ENCODE measurements around the gene EIF1.
"Not testable (repeated sequence)": the region's sequence is repeated elsewhere in the genome, so short reads cannot be mapped to it uniquely, and the experiment has no call there.

Gene EIF1

GRCh38 chr17:41667280-41668041, 21.2 kb upstream of the EIF1 start:
- Histone ChIP-seq H3K4me3 (ENCODE audit: low read depth, low read length) (peak overlapping the region; percentile 77; the same call in 1 of the 2 replicates), H3K27ac (ENCODE audit: low read depth, low read length) (no peak overlapping the region), H3K27me3 (ENCODE audit: insufficient read depth, low read length) (no peaks in the 10 kb centered on the region), H2AFZ (ENCODE audit: low read length, unreplicated experiment) (peak overlapping the region; percentile 65), H3K4me1 (ENCODE audit: control insufficient read depth, insufficient read depth, low read length, unreplicated experiment) (peaks cover 6% of the 10 kb centered on the region), H3K36me3 (ENCODE audit: insufficient read depth, low read length) (no peaks in the 10 kb centered on the region), H3K79me2 (ENCODE audit: control insufficient read depth, insufficient read depth, low read length, unreplicated experiment) (no peaks in the 10 kb centered on the region)

GRCh38 chr17:41672153-41672552, 16.5 kb upstream of the EIF1 start:
- Histone ChIP-seq H3K27ac (ENCODE audit: low read depth, low read length) (no peak overlapping the region), H3K4me1 (ENCODE audit: control insufficient read depth, insufficient read depth, low read length, unreplicated experiment) (peaks cover 5% of the 10 kb centered on the region), H3K36me3 (ENCODE audit: insufficient read depth, low read length) (no peaks in the 10 kb centered on the region), H3K79me2 (ENCODE audit: control insufficient read depth, insufficient read depth, low read length, unreplicated experiment) (no peaks in the 10 kb centered on the region), H3K4me3 (ENCODE audit: low read depth, low read length) (no peak overlapping the region), H3K27me3 (ENCODE audit: insufficient read depth, low read length) (no peaks in the 10 kb centered on the region), H2AFZ (ENCODE audit: low read length, unreplicated experiment) (no peak overlapping the region)

GRCh38 chr17:41675157-41676057, 13.3 kb upstream of the EIF1 start:
- H3K4me3 ChIP-seq (ENCODE audit: low read depth, low read length); H3K27ac ChIP-seq (ENCODE audit: low read depth, low read length); H3K27me3 ChIP-seq (ENCODE audit: insufficient read depth, low read length); H3K4me1 ChIP-seq (ENCODE audit: control insufficient read depth, insufficient read depth, low read length, unreplicated experiment); H3K36me3 ChIP-seq (ENCODE audit: insufficient read depth, low read length); H2AFZ ChIP-seq (ENCODE audit: low read length, unreplicated experiment); H3K79me2 ChIP-seq (ENCODE audit: control insufficient read depth, insufficient read depth, low read length, unreplicated experiment): not testable (repeated sequence)

- Histone ChIP-seq H3K79me2 (ENCODE audit: control insufficient read depth, insufficient read depth, low read length, unreplicated experiment) (no peaks in the 10 kb centered on the region), H3K27ac (ENCODE audit: low read depth, low read length) (no peak overlapping the region), H3K4me1 (ENCODE audit: control insufficient read depth, insufficient read depth, low read length, unreplicated experiment) (peaks cover 10% of the 10 kb centered on the region), H2AFZ (ENCODE audit: low read length, unreplicated experiment) (no peak overlapping the region), H3K4me3 (ENCODE audit: low read depth, low read length) (no peak overlapping the region), H3K27me3 (ENCODE audit: insufficient read depth, low read length) (no peaks in the 10 kb centered on the region), H3K36me3 (ENCODE audit: insufficient read depth, low read length) (no peaks in the 10 kb centered on the region)
Observed at GRCh38 chr17:41676058-41676419, 12.6 kb upstream of the EIF1 start.

GRCh38 chr17:41678411-41678906, 10.2 kb upstream of the EIF1 start:
- Histone ChIP-seq H3K27ac (ENCODE audit: low read depth, low read length) (peak overlapping the region; percentile 88), H3K79me2 (ENCODE audit: control insufficient read depth, insufficient read depth, low read length, unreplicated experiment) (no peaks in the 10 kb centered on the region), H3K4me1 (ENCODE audit: control insufficient read depth, insufficient read depth, low read length, unreplicated experiment) (peaks cover 10% of the 10 kb centered on the region), H3K27me3 (ENCODE audit: insufficient read depth, low read length) (no peaks in the 10 kb centered on the region), H3K4me3 (ENCODE audit: low read depth, low read length) (peak overlapping the region; percentile 65), H2AFZ (ENCODE audit: low read length, unreplicated experiment) (peak overlapping the region; percentile 78), H3K36me3 (ENCODE audit: insufficient read depth, low read length) (no peaks in the 10 kb centered on the region)

- H3K4me3 ChIP-seq (ENCODE audit: low read depth, low read length), result peak overlapping the region; percentile 65
- H3K27me3 ChIP-seq (ENCODE audit: insufficient read depth, low read length), result no peaks in the 10 kb centered on the region
- H3K27ac ChIP-seq (ENCODE audit: low read depth, low read length), result peak overlapping the region; percentile 88
- no peaks in the 10 kb centered on the region for H3K36me3 ChIP-seq (ENCODE audit: insufficient read depth, low read length)
- H2AFZ ChIP-seq (ENCODE audit: low read length, unreplicated experiment), result peak overlapping the region; percentile 78
- H3K4me1 ChIP-seq (ENCODE audit: control insufficient read depth, insufficient read depth, low read length, unreplicated experiment), result peaks cover 10% of the 10 kb centered on the region
- H3K79me2 ChIP-seq (ENCODE audit: control insufficient read depth, insufficient read depth, low read length, unreplicated experiment), result no peaks in the 10 kb centered on the region
Observed at GRCh38 chr17:41678907-41679739, 9.6 kb upstream of the EIF1 start.

- Histone ChIP-seq H3K79me2 (ENCODE audit: control insufficient read depth, insufficient read depth, low read length, unreplicated experiment) (no peaks in the 10 kb centered on the region), H3K4me3 (ENCODE audit: low read depth, low read length) (no peak overlapping the region), H3K27me3 (ENCODE audit: insufficient read depth, low read length) (no peaks in the 10 kb centered on the region), H2AFZ (ENCODE audit: low read length, unreplicated experiment) (no peak overlapping the region), H3K36me3 (ENCODE audit: insufficient read depth, low read length) (no peaks in the 10 kb centered on the region), H3K4me1 (ENCODE audit: control insufficient read depth, insufficient read depth, low read length, unreplicated experiment) (peaks cover 10% of the 10 kb centered on the region), H3K27ac (ENCODE audit: low read depth, low read length) (no peak overlapping the region)
Observed at GRCh38 chr17:41679740-41680425, 8.8 kb upstream of the EIF1 start.

GRCh38 chr17:41680426-41681040, 8.2 kb upstream of the EIF1 start:
- Histone ChIP-seq H3K27me3 (ENCODE audit: insufficient read depth, low read length) (no peaks in the 10 kb centered on the region), H3K4me1 (ENCODE audit: control insufficient read depth, insufficient read depth, low read length, unreplicated experiment) (peaks cover 10% of the 10 kb centered on the region)

GRCh38 chr17:41681776-41682175, 6.9 kb upstream of the EIF1 start:
- Histone ChIP-seq H3K27me3 (ENCODE audit: insufficient read depth, low read length) (no peaks in the 10 kb centered on the region), H3K4me3 (ENCODE audit: low read depth, low read length) (no peak overlapping the region), H2AFZ (ENCODE audit: low read length, unreplicated experiment) (no peak overlapping the region), H3K27ac (ENCODE audit: low read depth, low read length) (no peak overlapping the region), H3K36me3 (ENCODE audit: insufficient read depth, low read length) (no peaks in the 10 kb centered on the region), H3K79me2 (ENCODE audit: control insufficient read depth, insufficient read depth, low read length, unreplicated experiment) (no peaks in the 10 kb centered on the region), H3K4me1 (ENCODE audit: control insufficient read depth, insufficient read depth, low read length, unreplicated experiment) (peaks cover 10% of the 10 kb centered on the region)

More at GRCh38 chr17:41680426-41681040, 8.2 kb upstream of the EIF1 start:
- H2AFZ ChIP-seq (ENCODE audit: low read length, unreplicated experiment), result no peak overlapping the region
- no peak overlapping the region for H3K27ac ChIP-seq (ENCODE audit: low read depth, low read length)
- H3K79me2 ChIP-seq (ENCODE audit: control insufficient read depth, insufficient read depth, low read length, unreplicated experiment), result no peaks in the 10 kb centered on the region
- no peaks in the 10 kb centered on the region for H3K36me3 ChIP-seq (ENCODE audit: insufficient read depth, low read length)
- no peak overlapping the region for H3K4me3 ChIP-seq (ENCODE audit: low read depth, low read length)
